ENCODE measurements around the gene SEMA4D.

Gene SEMA4D

GRCh38 chr9:89458768-89459496 is 39.0 kb downstream of the SEMA4D start:
- TF ChIP-seq POLR2AphosphoS5 (IDR thresholded peaks at IDR 0.05; ENCODE audit: low read depth, low read length) (no peak), TAF1 (IDR thresholded peaks at IDR 0.05; ENCODE audit: borderline replicate concordance, low read depth, low read length) (no peak), POLR2A (IDR thresholded peaks at IDR 0.05; ENCODE audit: low read depth, low read length) (no peak)
- FAIRE-seq, result peak; percentile 74
- no peak for DNase-seq (ENCODE audit: insufficient read length)

- TF ChIP-seq POLR2A (IDR thresholded peaks at IDR 0.05; ENCODE audit: low read depth, low read length), result no peak
- TF ChIP-seq TAF1 (IDR thresholded peaks at IDR 0.05; ENCODE audit: borderline replicate concordance, low read depth, low read length), result no peak
- TF ChIP-seq POLR2AphosphoS5 (IDR thresholded peaks at IDR 0.05; ENCODE audit: low read depth, low read length), result no peak
- FAIRE-seq (no peak), DNase-seq (ENCODE audit: insufficient read length) (no peak)
Measured at GRCh38 chr9:89457376-89457855, 40.5 kb downstream of the SEMA4D start.

GRCh38 chr9:89455356-89455824 is 42.5 kb downstream of the SEMA4D start:
- no peak for FAIRE-seq
- no peak for TF ChIP-seq TAF1 (IDR thresholded peaks at IDR 0.05; ENCODE audit: borderline replicate concordance, low read depth, low read length)
- no peak for TF ChIP-seq POLR2AphosphoS5 (IDR thresholded peaks at IDR 0.05; ENCODE audit: low read depth, low read length)
- no peak for TF ChIP-seq POLR2A (IDR thresholded peaks at IDR 0.05; ENCODE audit: low read depth, low read length)
- DNase-seq (ENCODE audit: insufficient read length), result no peak

GRCh38 chr9:89454498-89455355 is 43.2 kb downstream of the SEMA4D start:
- no peak for TF ChIP-seq TAF1 (IDR thresholded peaks at IDR 0.05; ENCODE audit: borderline replicate concordance, low read depth, low read length)
- no peak for TF ChIP-seq POLR2A (IDR thresholded peaks at IDR 0.05; ENCODE audit: low read depth, low read length)
- no peak for TF ChIP-seq POLR2AphosphoS5 (IDR thresholded peaks at IDR 0.05; ENCODE audit: low read depth, low read length)
- no peak for FAIRE-seq
- no peak for DNase-seq (ENCODE audit: insufficient read length)

- FAIRE-seq, result no peak
- no peak for TF ChIP-seq TAF1 (IDR thresholded peaks at IDR 0.05; ENCODE audit: borderline replicate concordance, low read depth, low read length)
- no peak for TF ChIP-seq POLR2A (IDR thresholded peaks at IDR 0.05; ENCODE audit: low read depth, low read length)
- no peak for TF ChIP-seq POLR2AphosphoS5 (IDR thresholded peaks at IDR 0.05; ENCODE audit: low read depth, low read length)
- no peak for DNase-seq (ENCODE audit: insufficient read length)
Measured at GRCh38 chr9:89453452-89453851, 44.5 kb downstream of the SEMA4D start.

- no peak for FAIRE-seq
Measured at GRCh38 chr9:89452561-89452960, 45.4 kb downstream of the SEMA4D start.

GRCh38 chr9:89450213-89450612 is 47.7 kb downstream of the SEMA4D start:
- no peak for TF ChIP-seq TAF1 (IDR thresholded peaks at IDR 0.05; ENCODE audit: borderline replicate concordance, low read depth, low read length)
- no peak for TF ChIP-seq POLR2A (IDR thresholded peaks at IDR 0.05; ENCODE audit: low read depth, low read length)
- no peak for TF ChIP-seq POLR2AphosphoS5 (IDR thresholded peaks at IDR 0.05; ENCODE audit: low read depth, low read length)
- FAIRE-seq (no peak), DNase-seq (ENCODE audit: insufficient read length) (no peak)

More at GRCh38 chr9:89452561-89452960, 45.4 kb downstream of the SEMA4D start:
- no peak for DNase-seq (ENCODE audit: insufficient read length)
- TF ChIP-seq POLR2AphosphoS5 (IDR thresholded peaks at IDR 0.05; ENCODE audit: low read depth, low read length) (no peak), TAF1 (IDR thresholded peaks at IDR 0.05; ENCODE audit: borderline replicate concordance, low read depth, low read length) (no peak), POLR2A (IDR thresholded peaks at IDR 0.05; ENCODE audit: low read depth, low read length) (no peak)

- TF ChIP-seq POLR2A (IDR thresholded peaks at IDR 0.05; ENCODE audit: low read depth, low read length), result no peak
- no peak for TF ChIP-seq TAF1 (IDR thresholded peaks at IDR 0.05; ENCODE audit: borderline replicate concordance, low read depth, low read length)
- no peak for TF ChIP-seq POLR2AphosphoS5 (IDR thresholded peaks at IDR 0.05; ENCODE audit: low read depth, low read length)
- DNase-seq (ENCODE audit: insufficient read length) (no peak), FAIRE-seq (no peak)
Measured at GRCh38 chr9:89449261-89449671, 48.6 kb downstream of the SEMA4D start.

- TF ChIP-seq POLR2AphosphoS5 (IDR thresholded peaks at IDR 0.05; ENCODE audit: low read depth, low read length), result no peak
- TF ChIP-seq POLR2A (IDR thresholded peaks at IDR 0.05; ENCODE audit: low read depth, low read length), result no peak
- TF ChIP-seq TAF1 (IDR thresholded peaks at IDR 0.05; ENCODE audit: borderline replicate concordance, low read depth, low read length), result no peak
- DNase-seq (ENCODE audit: insufficient read length) (no peak), FAIRE-seq (no peak)
Measured at GRCh38 chr9:89448821-89449220, 49.1 kb downstream of the SEMA4D start.

- FAIRE-seq (no peak), DNase-seq (ENCODE audit: insufficient read length) (no peak)
- TF ChIP-seq POLR2AphosphoS5 (IDR thresholded peaks at IDR 0.05; ENCODE audit: low read depth, low read length) (no peak), POLR2A (IDR thresholded peaks at IDR 0.05; ENCODE audit: low read depth, low read length) (no peak), TAF1 (IDR thresholded peaks at IDR 0.05; ENCODE audit: borderline replicate concordance, low read depth, low read length) (no peak)
Measured at GRCh38 chr9:89448381-89448780, 49.5 kb downstream of the SEMA4D start.

- DNase-seq (ENCODE audit: insufficient read length) (no peak), FAIRE-seq (no peak)
- TF ChIP-seq POLR2AphosphoS5 (IDR thresholded peaks at IDR 0.05; ENCODE audit: low read depth, low read length), result no peak
- no peak for TF ChIP-seq TAF1 (IDR thresholded peaks at IDR 0.05; ENCODE audit: borderline replicate concordance, low read depth, low read length)
- no peak for TF ChIP-seq POLR2A (IDR thresholded peaks at IDR 0.05; ENCODE audit: low read depth, low read length)
Measured at GRCh38 chr9:89447416-89447815, 50.5 kb downstream of the SEMA4D start.

All from GM12892 (cell line).